Measurements from ENCODE around the gene ANO4. TPM values are rescaled to one million over a fixed set of nuclear protein-coding genes. Genes with fewer than 3 reads are reported as not detected.

The ANO4 gene
- total RNA-seq, 4 donors from 2014 or later, result 0.56 to 2.4 (median 1.1) TPM

- no peak for ATAC-seq (ENCODE audit: low FRiP score)
- TF ChIP-seq CTCF (IDR thresholded peaks at IDR 0.05), result no peak
These were observed 141.4 kb downstream of the ANO4 start for GRCh38 chr12:100935929-100936328.

GRCh38 chr12:100936661-100937060 is 142.1 kb downstream of the ANO4 start:
- DNase-seq (ENCODE audit: low spot score), result no peak
- no peak for TF ChIP-seq CTCF (IDR thresholded peaks at IDR 0.05)
- ATAC-seq (ENCODE audit: low FRiP score), result no peak

More at GRCh38 chr12:100935929-100936328, 141.4 kb downstream of the ANO4 start:
- DNase-seq (ENCODE audit: low spot score), result no peak

GRCh38 chr12:100940503-100940902 is 145.9 kb downstream of the ANO4 start:
- no peak for TF ChIP-seq CTCF (IDR thresholded peaks at IDR 0.05)
- no peak for DNase-seq (ENCODE audit: low spot score)
- ATAC-seq (ENCODE audit: low FRiP score), result no peak

GRCh38 chr12:100942984-100943749 is 148.6 kb downstream of the ANO4 start:
- no peak for ATAC-seq (ENCODE audit: low FRiP score)
- DNase-seq (ENCODE audit: low spot score), result no peak
- no peak for TF ChIP-seq CTCF (IDR thresholded peaks at IDR 0.05)

GRCh38 chr12:100951756-100952155 is 157.2 kb downstream of the ANO4 start:
- DNase-seq (ENCODE audit: low spot score), result no peak
- no peak for ATAC-seq (ENCODE audit: low FRiP score)
- no peak for TF ChIP-seq CTCF (IDR thresholded peaks at IDR 0.05)

GRCh38 chr12:100953217-100953616 is 158.6 kb downstream of the ANO4 start:
- no peak for TF ChIP-seq CTCF (IDR thresholded peaks at IDR 0.05)
- DNase-seq (ENCODE audit: low spot score) (no peak), ATAC-seq (ENCODE audit: low FRiP score) (no peak)

GRCh38 chr12:100953677-100954076 is 159.1 kb downstream of the ANO4 start:
- DNase-seq (ENCODE audit: low spot score), result no peak
- no peak for TF ChIP-seq CTCF (IDR thresholded peaks at IDR 0.05)
- no peak for ATAC-seq (ENCODE audit: low FRiP score)
